ENCODE results near the gene AJM1.

DNA sequence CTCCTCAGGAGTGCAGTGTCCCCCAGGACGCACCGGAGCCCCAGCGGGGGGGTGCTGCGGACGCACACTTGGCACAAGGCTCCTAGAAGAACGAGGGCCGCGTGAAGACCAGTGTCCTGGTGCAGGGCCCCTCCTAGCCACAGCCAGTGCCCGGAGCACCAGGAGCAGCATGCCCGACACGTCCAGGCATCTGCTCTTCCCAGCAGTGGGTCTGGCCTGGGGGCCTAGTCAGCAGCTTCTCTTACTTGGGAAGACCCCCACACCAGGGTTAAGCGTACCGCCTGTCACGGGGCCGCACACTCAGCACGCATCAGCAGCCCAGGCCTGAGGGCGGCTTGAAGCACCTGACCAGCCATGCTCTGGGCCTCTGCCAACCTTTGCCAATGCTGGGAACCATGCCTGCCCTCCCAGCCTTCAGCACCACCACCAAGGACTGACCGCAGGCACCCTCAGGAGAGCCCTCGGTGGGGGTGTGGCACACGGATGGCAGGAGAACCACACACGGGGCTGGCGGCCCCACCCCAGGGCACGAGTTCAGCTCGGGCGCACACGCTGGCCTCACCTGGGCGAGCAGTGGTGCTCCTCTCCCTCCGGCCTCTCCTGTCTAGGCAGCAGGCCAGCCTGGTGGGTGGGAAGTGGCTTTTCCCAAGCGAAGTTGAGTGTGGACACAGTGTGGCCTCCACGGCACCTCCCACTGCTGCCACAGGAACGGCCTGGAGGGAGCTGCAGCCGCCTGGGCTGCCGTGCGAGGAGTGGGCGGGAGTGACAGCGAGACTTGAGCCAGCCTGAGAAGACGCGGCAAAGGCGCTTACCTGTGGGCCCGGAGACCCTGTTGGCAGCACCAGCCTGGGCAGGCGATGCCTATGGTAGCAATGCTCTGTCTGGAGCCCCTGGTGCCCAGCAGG lies 12.0 kb upstream of the AJM1 start:
- TF ChIP-seq, protein P1, sequence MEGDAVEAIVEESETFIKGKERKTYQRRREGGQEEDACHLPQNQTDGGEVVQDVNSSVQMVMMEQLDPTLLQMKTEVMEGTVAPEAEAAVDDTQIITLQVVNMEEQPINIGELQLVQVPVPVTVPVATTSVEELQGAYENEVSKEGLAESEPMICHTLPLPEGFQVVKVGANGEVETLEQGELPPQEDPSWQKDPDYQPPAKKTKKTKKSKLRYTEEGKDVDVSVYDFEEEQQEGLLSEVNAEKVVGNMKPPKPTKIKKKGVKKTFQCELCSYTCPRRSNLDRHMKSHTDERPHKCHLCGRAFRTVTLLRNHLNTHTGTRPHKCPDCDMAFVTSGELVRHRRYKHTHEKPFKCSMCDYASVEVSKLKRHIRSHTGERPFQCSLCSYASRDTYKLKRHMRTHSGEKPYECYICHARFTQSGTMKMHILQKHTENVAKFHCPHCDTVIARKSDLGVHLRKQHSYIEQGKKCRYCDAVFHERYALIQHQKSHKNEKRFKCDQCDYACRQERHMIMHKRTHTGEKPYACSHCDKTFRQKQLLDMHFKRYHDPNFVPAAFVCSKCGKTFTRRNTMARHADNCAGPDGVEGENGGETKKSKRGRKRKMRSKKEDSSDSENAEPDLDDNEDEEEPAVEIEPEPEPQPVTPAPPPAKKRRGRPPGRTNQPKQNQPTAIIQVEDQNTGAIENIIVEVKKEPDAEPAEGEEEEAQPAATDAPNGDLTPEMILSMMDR (IDR thresholded peaks at IDR 0.05; ENCODE audit: low read depth, low read length) = no peak
- TF ChIP-seq POLR2A (IDR thresholded peaks at IDR 0.05; ENCODE audit: extremely low read depth, insufficient read length) (no peak), MYC (IDR thresholded peaks at IDR 0.05; ENCODE audit: low read depth, low read length) (no peak)
- TF ChIP-seq, protein P2, sequence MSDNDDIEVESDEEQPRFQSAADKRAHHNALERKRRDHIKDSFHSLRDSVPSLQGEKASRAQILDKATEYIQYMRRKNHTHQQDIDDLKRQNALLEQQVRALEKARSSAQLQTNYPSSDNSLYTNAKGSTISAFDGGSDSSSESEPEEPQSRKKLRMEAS (IDR thresholded peaks at IDR 0.05; ENCODE audit: low read depth, low read length) = no peak

All from NB4 (cell line).